Ishikawa (cell line): ENCODE data around the gene ALPP.

Experiments used
- CEBPB ChIP-seq: IDR thresholded peaks from 2 replicates; pipeline ENCODE4 v1.6.1; 2012
- EP300 ChIP-seq: IDR thresholded peaks from 2 replicates; pipeline ENCODE4 v1.6.1; 2012; ENCODE audit warnings: borderline replicate concordance
- NFIC ChIP-seq: IDR thresholded peaks from 2 replicates; pipeline ENCODE4 v1.6.1; 2012
- RAD21 ChIP-seq: IDR thresholded peaks from 2 replicates; pipeline ENCODE4 v1.6.1; 2012; ENCODE audit warnings: low read depth
- TF ChIP-seq, protein P1 (sequence below): IDR thresholded peaks from 2 replicates; pipeline ENCODE4 v1.6.1; 2012
- TF ChIP-seq, protein P2 (sequence below): IDR thresholded peaks from 2 replicates; pipeline ENCODE4 v1.6.1; 2012; ENCODE audit warnings: low read depth, mild to moderate bottlenecking

GRCh38 chr2:232387451-232388171, 9.1 kb downstream of the ALPP start:
- no peak for TF ChIP-seq NFIC
- no peak for TF ChIP-seq CEBPB
- TF ChIP-seq RAD21 = no peak
- no peak for TF ChIP-seq EP300
- TF ChIP-seq, protein P1, sequence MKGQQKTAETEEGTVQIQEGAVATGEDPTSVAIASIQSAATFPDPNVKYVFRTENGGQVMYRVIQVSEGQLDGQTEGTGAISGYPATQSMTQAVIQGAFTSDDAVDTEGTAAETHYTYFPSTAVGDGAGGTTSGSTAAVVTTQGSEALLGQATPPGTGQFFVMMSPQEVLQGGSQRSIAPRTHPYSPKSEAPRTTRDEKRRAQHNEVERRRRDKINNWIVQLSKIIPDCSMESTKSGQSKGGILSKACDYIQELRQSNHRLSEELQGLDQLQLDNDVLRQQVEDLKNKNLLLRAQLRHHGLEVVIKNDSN = no peak
- TF ChIP-seq, protein P2, sequence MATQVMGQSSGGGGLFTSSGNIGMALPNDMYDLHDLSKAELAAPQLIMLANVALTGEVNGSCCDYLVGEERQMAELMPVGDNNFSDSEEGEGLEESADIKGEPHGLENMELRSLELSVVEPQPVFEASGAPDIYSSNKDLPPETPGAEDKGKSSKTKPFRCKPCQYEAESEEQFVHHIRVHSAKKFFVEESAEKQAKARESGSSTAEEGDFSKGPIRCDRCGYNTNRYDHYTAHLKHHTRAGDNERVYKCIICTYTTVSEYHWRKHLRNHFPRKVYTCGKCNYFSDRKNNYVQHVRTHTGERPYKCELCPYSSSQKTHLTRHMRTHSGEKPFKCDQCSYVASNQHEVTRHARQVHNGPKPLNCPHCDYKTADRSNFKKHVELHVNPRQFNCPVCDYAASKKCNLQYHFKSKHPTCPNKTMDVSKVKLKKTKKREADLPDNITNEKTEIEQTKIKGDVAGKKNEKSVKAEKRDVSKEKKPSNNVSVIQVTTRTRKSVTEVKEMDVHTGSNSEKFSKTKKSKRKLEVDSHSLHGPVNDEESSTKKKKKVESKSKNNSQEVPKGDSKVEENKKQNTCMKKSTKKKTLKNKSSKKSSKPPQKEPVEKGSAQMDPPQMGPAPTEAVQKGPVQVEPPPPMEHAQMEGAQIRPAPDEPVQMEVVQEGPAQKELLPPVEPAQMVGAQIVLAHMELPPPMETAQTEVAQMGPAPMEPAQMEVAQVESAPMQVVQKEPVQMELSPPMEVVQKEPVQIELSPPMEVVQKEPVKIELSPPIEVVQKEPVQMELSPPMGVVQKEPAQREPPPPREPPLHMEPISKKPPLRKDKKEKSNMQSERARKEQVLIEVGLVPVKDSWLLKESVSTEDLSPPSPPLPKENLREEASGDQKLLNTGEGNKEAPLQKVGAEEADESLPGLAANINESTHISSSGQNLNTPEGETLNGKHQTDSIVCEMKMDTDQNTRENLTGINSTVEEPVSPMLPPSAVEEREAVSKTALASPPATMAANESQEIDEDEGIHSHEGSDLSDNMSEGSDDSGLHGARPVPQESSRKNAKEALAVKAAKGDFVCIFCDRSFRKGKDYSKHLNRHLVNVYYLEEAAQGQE = no peak
